ACHN (cell line): ENCODE data around the gene MINPP1.

Experiments
- DNase-seq: peaks from one replicate; pipeline ENCODE4 v3.0.0-alpha.2; 2015
- in situ Hi-C: cut with HindIII; loops from 2 replicates; pipeline ENCODE4 v1.10.0; 2017; ENCODE audit warnings: low sequenced_read_pairs, low pct_ligation_motif_present, low pct_unique_long_range_greater_than_20kb

Gene MINPP1

GRCh38 chr10:87594181-87594580 lies 89.5 kb downstream of the MINPP1 start:
- DNase-seq, result no peak
- in situ Hi-C loops, result no loop called here

GRCh38 chr10:87594864-87595263 lies 90.2 kb downstream of the MINPP1 start:
- in situ Hi-C loops, result no loop called here
- no peak for DNase-seq

DNA sequence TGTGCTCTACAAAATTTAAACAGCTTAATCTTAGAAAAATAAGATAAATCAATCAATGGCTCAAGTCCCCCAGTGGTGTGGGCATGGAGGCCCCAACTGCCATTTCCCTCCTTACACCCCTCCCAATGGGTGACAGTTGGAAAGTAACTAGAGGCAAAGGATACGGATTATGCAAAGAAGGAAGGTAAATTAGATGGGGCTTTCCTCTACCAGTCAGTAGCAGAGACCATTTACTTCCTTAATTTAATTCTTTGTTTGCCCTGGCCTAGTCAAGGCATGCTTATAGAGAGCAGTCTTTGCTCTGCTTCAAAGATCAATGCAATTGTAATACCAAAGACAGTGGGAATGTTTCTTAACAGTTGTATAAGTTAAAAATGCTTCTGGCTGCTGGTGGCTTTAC lies 91.7 kb downstream of the MINPP1 start:
- DNase-seq, result no peak

DNA sequence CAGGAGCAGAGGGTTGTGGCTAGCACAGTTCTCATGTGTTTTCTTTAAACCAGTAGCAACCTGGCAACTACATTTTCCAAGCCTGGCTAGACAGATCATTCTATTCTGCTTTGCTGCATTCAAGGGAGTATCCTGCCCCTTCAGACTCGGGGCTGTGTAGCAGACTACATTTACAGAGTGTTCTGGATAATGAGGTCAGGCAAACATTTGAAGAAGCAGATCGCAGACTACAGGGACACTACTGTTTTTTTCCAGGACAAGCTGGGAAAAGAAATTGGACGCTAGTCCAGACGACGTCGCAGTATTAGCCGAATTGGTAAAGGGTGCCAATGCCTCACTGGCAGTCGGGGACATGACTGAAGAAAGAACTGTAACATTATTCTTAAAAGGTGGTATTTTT lies 94.0 kb downstream of the MINPP1 start:
- in situ Hi-C loops, result no loop called here
- DNase-seq, result no peak

More for the DNA sequence above, 91.7 kb downstream of the MINPP1 start:
- in situ Hi-C loops, result no loop called here

- DNase-seq, result no peak
- in situ Hi-C loops, result no loop called here
These were observed 95.9 kb downstream of the MINPP1 start for GRCh38 chr10:87600581-87600980.
